ENCODE results near the gene ERICH6B.

ERICH6B gene

GRCh38 chr13:45575146-45575829, 40.3 kb downstream of the ERICH6B start:
- Histone ChIP-seq H3K36me3 (ENCODE audit: insufficient read depth, low read length) (no peaks in the 10 kb centered on the region), H3K9ac (ENCODE audit: low read length) (no peak overlapping the region), H3K4me1 (ENCODE audit: insufficient read depth, low read length) (no peaks in the 10 kb centered on the region), H3K27me3 (ENCODE audit: control insufficient read depth in 1 of 2, insufficient read depth in 2 of 2, low read length in 2 of 2) (peaks cover 0 to 8% of the 10 kb centered on the region in 2 donors), H3K9me3 (ENCODE audit: low read length) (no peaks in the 10 kb centered on the region), H3K27ac (ENCODE audit: low read depth, low read length) (no peak overlapping the region), H3K4me3 (ENCODE audit: low read depth in 1 of 2, low read length in 2 of 2) (no peak overlapping the region)

- no peaks in the 10 kb centered on the region for H3K27me3 ChIP-seq (ENCODE audit: control insufficient read depth in 1 of 2, insufficient read depth in 2 of 2, low read length in 2 of 2)
- no peak overlapping the region for H3K9ac ChIP-seq (ENCODE audit: low read length)
- no peaks in the 10 kb centered on the region for H3K36me3 ChIP-seq (ENCODE audit: insufficient read depth, low read length)
- no peak overlapping the region for H3K27ac ChIP-seq (ENCODE audit: low read depth, low read length)
- H3K4me3 ChIP-seq (ENCODE audit: low read depth in 1 of 2, low read length in 2 of 2), result no peak overlapping the region
- no peaks in the 10 kb centered on the region for H3K4me1 ChIP-seq (ENCODE audit: insufficient read depth, low read length)
- H3K9me3 ChIP-seq (ENCODE audit: low read length), result no peaks in the 10 kb centered on the region
Observed at GRCh38 chr13:45565331-45565730, 50.2 kb downstream of the ERICH6B start.

GRCh38 chr13:45564133-45564776, 51.3 kb downstream of the ERICH6B start:
- Histone ChIP-seq H3K4me3 (ENCODE audit: low read depth in 1 of 2, low read length in 2 of 2) (no peak overlapping the region), H3K27ac (ENCODE audit: low read depth, low read length) (no peak overlapping the region), H3K9me3 (ENCODE audit: low read length) (no peaks in the 10 kb centered on the region), H3K27me3 (ENCODE audit: control insufficient read depth in 1 of 2, insufficient read depth in 2 of 2, low read length in 2 of 2) (no peaks in the 10 kb centered on the region), H3K9ac (ENCODE audit: low read length) (no peak overlapping the region), H3K36me3 (ENCODE audit: insufficient read depth, low read length) (no peaks in the 10 kb centered on the region), H3K4me1 (ENCODE audit: insufficient read depth, low read length) (no peaks in the 10 kb centered on the region)

- H3K4me3 ChIP-seq (ENCODE audit: low read depth in 1 of 2, low read length in 2 of 2), result no peak overlapping the region
- no peak overlapping the region for H3K27ac ChIP-seq (ENCODE audit: low read depth, low read length)
- H3K27me3 ChIP-seq (ENCODE audit: control insufficient read depth in 1 of 2, insufficient read depth in 2 of 2, low read length in 2 of 2), result no peaks in the 10 kb centered on the region
Observed at GRCh38 chr13:45554604-45555109, 60.9 kb downstream of the ERICH6B start.

GRCh38 chr13:45548281-45548680, 67.3 kb downstream of the ERICH6B start:
- no peak overlapping the region for H3K27ac ChIP-seq (ENCODE audit: low read depth, low read length)
- H3K9ac ChIP-seq (ENCODE audit: low read length), result no peak overlapping the region
- no peaks in the 10 kb centered on the region for H3K9me3 ChIP-seq (ENCODE audit: low read length)
- H3K36me3 ChIP-seq (ENCODE audit: insufficient read depth, low read length), result no peaks in the 10 kb centered on the region
- no peak overlapping the region for H3K4me3 ChIP-seq (ENCODE audit: low read depth in 1 of 2, low read length in 2 of 2)
- no peaks in the 10 kb centered on the region for H3K4me1 ChIP-seq (ENCODE audit: insufficient read depth, low read length)
- H3K27me3 ChIP-seq (ENCODE audit: control insufficient read depth in 1 of 2, insufficient read depth in 2 of 2, low read length in 2 of 2), result no peaks in the 10 kb centered on the region

More at GRCh38 chr13:45554604-45555109, 60.9 kb downstream of the ERICH6B start:
- Histone ChIP-seq H3K9ac (ENCODE audit: low read length) (no peak overlapping the region), H3K36me3 (ENCODE audit: insufficient read depth, low read length) (no peaks in the 10 kb centered on the region), H3K9me3 (ENCODE audit: low read length) (no peaks in the 10 kb centered on the region), H3K4me1 (ENCODE audit: insufficient read depth, low read length) (no peaks in the 10 kb centered on the region)

- no peaks in the 10 kb centered on the region for H3K4me1 ChIP-seq (ENCODE audit: insufficient read depth, low read length)
- no peak overlapping the region for H3K27ac ChIP-seq (ENCODE audit: low read depth, low read length)
- no peaks in the 10 kb centered on the region for H3K27me3 ChIP-seq (ENCODE audit: control insufficient read depth in 1 of 2, insufficient read depth in 2 of 2, low read length in 2 of 2)
- H3K9ac ChIP-seq (ENCODE audit: low read length), result no peak overlapping the region
- no peaks in the 10 kb centered on the region for H3K9me3 ChIP-seq (ENCODE audit: low read length)
- no peaks in the 10 kb centered on the region for H3K36me3 ChIP-seq (ENCODE audit: insufficient read depth, low read length)
- no peak overlapping the region for H3K4me3 ChIP-seq (ENCODE audit: low read depth in 1 of 2, low read length in 2 of 2)
Observed at GRCh38 chr13:45546410-45546765, 69.2 kb downstream of the ERICH6B start.

GRCh38 chr13:45545686-45546409, 69.7 kb downstream of the ERICH6B start:
- H3K4me1 ChIP-seq (ENCODE audit: insufficient read depth, low read length), result no peaks in the 10 kb centered on the region
- H3K9ac ChIP-seq (ENCODE audit: low read length), result no peak overlapping the region
- H3K27ac ChIP-seq (ENCODE audit: low read depth, low read length), result no peak overlapping the region
- H3K36me3 ChIP-seq (ENCODE audit: insufficient read depth, low read length), result no peaks in the 10 kb centered on the region
- H3K9me3 ChIP-seq (ENCODE audit: low read length), result no peaks in the 10 kb centered on the region
- no peak overlapping the region for H3K4me3 ChIP-seq (ENCODE audit: low read depth in 1 of 2, low read length in 2 of 2)
- no peaks in the 10 kb centered on the region for H3K27me3 ChIP-seq (ENCODE audit: control insufficient read depth in 1 of 2, insufficient read depth in 2 of 2, low read length in 2 of 2)

- H3K9ac ChIP-seq (ENCODE audit: low read length), result no peak overlapping the region
- H3K4me1 ChIP-seq (ENCODE audit: insufficient read depth, low read length), result no peaks in the 10 kb centered on the region
- H3K9me3 ChIP-seq (ENCODE audit: low read length), result no peaks in the 10 kb centered on the region
- H3K27me3 ChIP-seq (ENCODE audit: control insufficient read depth in 1 of 2, insufficient read depth in 2 of 2, low read length in 2 of 2), result no peaks in the 10 kb centered on the region
- no peak overlapping the region for H3K27ac ChIP-seq (ENCODE audit: low read depth, low read length)
- H3K4me3 ChIP-seq (ENCODE audit: low read depth in 1 of 2, low read length in 2 of 2), result no peak overlapping the region
- no peaks in the 10 kb centered on the region for H3K36me3 ChIP-seq (ENCODE audit: insufficient read depth, low read length)
Observed at GRCh38 chr13:45544520-45544919, 71.0 kb downstream of the ERICH6B start.

- Histone ChIP-seq H3K4me1 (ENCODE audit: insufficient read depth, low read length) (no peaks in the 10 kb centered on the region), H3K9ac (ENCODE audit: low read length) (no peak overlapping the region), H3K27ac (ENCODE audit: low read depth, low read length) (no peak overlapping the region), H3K27me3 (ENCODE audit: control insufficient read depth in 1 of 2, insufficient read depth in 2 of 2, low read length in 2 of 2) (no peaks in the 10 kb centered on the region), H3K9me3 (ENCODE audit: low read length) (no peaks in the 10 kb centered on the region), H3K36me3 (ENCODE audit: insufficient read depth, low read length) (no peaks in the 10 kb centered on the region), H3K4me3 (ENCODE audit: low read depth in 1 of 2, low read length in 2 of 2) (no peak overlapping the region)
Observed at GRCh38 chr13:45542878-45543277, 72.7 kb downstream of the ERICH6B start.

- Histone ChIP-seq H3K4me3 (ENCODE audit: low read depth in 1 of 2, low read length in 2 of 2) (no peak overlapping the region), H3K27me3 (ENCODE audit: control insufficient read depth in 1 of 2, insufficient read depth in 2 of 2, low read length in 2 of 2) (no peaks in the 10 kb centered on the region), H3K4me1 (ENCODE audit: insufficient read depth, low read length) (no peaks in the 10 kb centered on the region), H3K9me3 (ENCODE audit: low read length) (no peaks in the 10 kb centered on the region), H3K36me3 (ENCODE audit: insufficient read depth, low read length) (no peaks in the 10 kb centered on the region), H3K9ac (ENCODE audit: low read length) (no peak overlapping the region), H3K27ac (ENCODE audit: low read depth, low read length) (no peak overlapping the region)
Observed at GRCh38 chr13:45542391-45542790, 73.1 kb downstream of the ERICH6B start.

GRCh38 chr13:45541806-45542205, 73.7 kb downstream of the ERICH6B start:
- Histone ChIP-seq H3K4me3 (ENCODE audit: low read depth in 1 of 2, low read length in 2 of 2) (no peak overlapping the region), H3K9ac (ENCODE audit: low read length) (no peak overlapping the region), H3K9me3 (ENCODE audit: low read length) (no peaks in the 10 kb centered on the region), H3K27me3 (ENCODE audit: control insufficient read depth in 1 of 2, insufficient read depth in 2 of 2, low read length in 2 of 2) (no peaks in the 10 kb centered on the region), H3K27ac (ENCODE audit: low read depth, low read length) (no peak overlapping the region), H3K36me3 (ENCODE audit: insufficient read depth, low read length) (no peaks in the 10 kb centered on the region), H3K4me1 (ENCODE audit: insufficient read depth, low read length) (no peaks in the 10 kb centered on the region)
